Caco-2 (cell line): ENCODE measurements around the gene CUL4A. TPM values are rescaled to one million over a fixed set of nuclear protein-coding genes. Genes with fewer than 3 reads are reported as not detected.

Experiments used
- BruUV-seq: library from RNA; stranded (reverse); fragments of 400-500 nt; replicated peaks from 2 replicates; lab custom pipeline; 2021; lab: Mats Ljungman, UMichigan
- CTCF ChIA-PET: fragments of 300-600 bp; sonication (Branson Sonifier 250); formaldehyde crosslinking; loops from one replicate; lab custom pipeline; 2022; ENCODE audit warnings: antibody characterized with exemption; lab: Charles Lee
- POLR2A ChIA-PET: fragments of 300-600 bp; sonication (Branson Sonifier 250); formaldehyde crosslinking; loops from one replicate; lab custom pipeline; 2022; ENCODE audit warnings: antibody characterized with exemption; lab: Charles Lee
- DNase-seq, 2 experiments: peaks; one replicate each; pipeline versions ENCODE4 v3.0.0 to v3.0.0-alpha.2; 2020 to 2022
- H3K27me3 ChIP-seq: replicated peaks from 2 replicates; pipeline ENCODE4 v1.6.0; 2011; ENCODE audit warnings: low read length; ENCODE audit not compliant: control insufficient read depth, insufficient read depth
- H3K36me3 ChIP-seq: 2 replicates; pipeline ENCODE4 v1.5.1; 2011; ENCODE audit warnings: low read length; ENCODE audit not compliant: control insufficient read depth, insufficient read depth
- H3K4me1 ChIP-seq: fragments of 250-450 bp; sonication (Bioruptor Pico); 2 replicates; pipeline ENCODE4 v1.5.1; 2020; ENCODE audit warnings: mild to moderate bottlenecking
- H3K4me3 ChIP-seq: 2 replicates; pipeline ENCODE4 v1.5.1; 2011; ENCODE audit warnings: low read depth, mild to moderate bottlenecking, control low read depth, low read length
- H3K9me3 ChIP-seq: fragments of 250-450 bp; sonication (Bioruptor Pico); 2 replicates; pipeline ENCODE4 v1.5.1; 2020; ENCODE audit warnings: mild to moderate bottlenecking, moderate library complexity
- H3K27ac Mint-ChIP-seq: one replicate; pipeline ENCODE4 v1.8.0; 2022; ENCODE audit warnings: mixed read lengths; ENCODE audit not compliant: unreplicated experiment
- H3K27me3 Mint-ChIP-seq: one replicate; pipeline ENCODE4 v1.8.0; 2022; ENCODE audit warnings: mixed read lengths; ENCODE audit not compliant: insufficient read depth, unreplicated experiment
- H3K36me3 Mint-ChIP-seq: one replicate; pipeline ENCODE4 v1.8.0; 2022; ENCODE audit warnings: mild to moderate bottlenecking, mixed read lengths; ENCODE audit not compliant: insufficient read depth, unreplicated experiment
- H3K4me1 Mint-ChIP-seq: one replicate; pipeline ENCODE4 v1.8.0; 2022; ENCODE audit warnings: low read depth, mixed read lengths; ENCODE audit not compliant: unreplicated experiment
- H3K4me3 Mint-ChIP-seq: one replicate; pipeline ENCODE4 v1.8.0; 2022; ENCODE audit warnings: mild to moderate bottlenecking, moderate library complexity, mixed read lengths; ENCODE audit not compliant: unreplicated experiment
- H3K9me3 Mint-ChIP-seq: one replicate; pipeline ENCODE4 v1.8.0; 2022; ENCODE audit warnings: mixed read lengths; ENCODE audit not compliant: unreplicated experiment
- intact Hi-C: fragments of 100-400 bp; cut with micrococcal nuclease; formaldehyde crosslinking; loops from one replicate; pipeline ENCODE4 v1.10.0; 2022; ENCODE audit not compliant: unreplicated experiment
- total RNA-seq: library from RNA; stranded (reverse); gene quantifications from 2 replicates; pipeline ENCODE4 v1.2.3, GENCODE V29; 2022
- TF ChIP-seq, protein P1 (sequence below), 2 experiments: fragments of 200-600 bp in 1 of 2; IDR thresholded peaks; 1 replicate in 1 of 2; 2 replicates in 1 of 2; pipeline versions ENCODE4 v1.5.1 to v1.8.0; 2011 to 2022; ENCODE audit warnings: antibody characterized with exemption in 1 of 2, control low read depth in 1 of 2, inconsistent platforms in 1 of 2, low read depth in 1 of 2, low read length in 1 of 2, mild to moderate bottlenecking in 1 of 2, moderate library complexity in 1 of 2; ENCODE audit not compliant: insufficient read depth in 1 of 2, severe bottlenecking in 1 of 2, unreplicated experiment in 1 of 2

Gene CUL4A
- total RNA-seq, 1 experiment from 2014 or later: 125 TPM

GRCh38 chr13:113204378-113204734, 5.1 kb upstream of the CUL4A start:
- no TSS peak for BruUV-seq
- H3K9me3 ChIP-seq: no peaks in the 10 kb centered on the region
- Mint-ChIP-seq H3K4me3 (no peak overlapping the region), H3K9me3 (no peaks in the 10 kb centered on the region), H3K36me3 (peaks cover 57% of the 10 kb centered on the region), H3K27me3 (no peaks in the 10 kb centered on the region), H3K27ac (no peak overlapping the region), H3K4me1 (peaks cover 26% of the 10 kb centered on the region)
- no peak for DNase-seq
- H3K27me3 ChIP-seq: no peaks in the 10 kb centered on the region
- TF ChIP-seq, protein P1, sequence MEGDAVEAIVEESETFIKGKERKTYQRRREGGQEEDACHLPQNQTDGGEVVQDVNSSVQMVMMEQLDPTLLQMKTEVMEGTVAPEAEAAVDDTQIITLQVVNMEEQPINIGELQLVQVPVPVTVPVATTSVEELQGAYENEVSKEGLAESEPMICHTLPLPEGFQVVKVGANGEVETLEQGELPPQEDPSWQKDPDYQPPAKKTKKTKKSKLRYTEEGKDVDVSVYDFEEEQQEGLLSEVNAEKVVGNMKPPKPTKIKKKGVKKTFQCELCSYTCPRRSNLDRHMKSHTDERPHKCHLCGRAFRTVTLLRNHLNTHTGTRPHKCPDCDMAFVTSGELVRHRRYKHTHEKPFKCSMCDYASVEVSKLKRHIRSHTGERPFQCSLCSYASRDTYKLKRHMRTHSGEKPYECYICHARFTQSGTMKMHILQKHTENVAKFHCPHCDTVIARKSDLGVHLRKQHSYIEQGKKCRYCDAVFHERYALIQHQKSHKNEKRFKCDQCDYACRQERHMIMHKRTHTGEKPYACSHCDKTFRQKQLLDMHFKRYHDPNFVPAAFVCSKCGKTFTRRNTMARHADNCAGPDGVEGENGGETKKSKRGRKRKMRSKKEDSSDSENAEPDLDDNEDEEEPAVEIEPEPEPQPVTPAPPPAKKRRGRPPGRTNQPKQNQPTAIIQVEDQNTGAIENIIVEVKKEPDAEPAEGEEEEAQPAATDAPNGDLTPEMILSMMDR (IDR thresholded peaks at IDR 0.05; ENCODE audit: insufficient read depth in 1 of 2, low read depth in 1 of 2, low read length in 1 of 2, severe bottlenecking in 1 of 2, unreplicated experiment in 1 of 2): no peak
- no peak overlapping the region for H3K4me3 ChIP-seq
- 0 out of 2 replicates have a peak, but pooled peaks cover 3% of the 10 kb centered on the region for H3K36me3 ChIP-seq
- intact Hi-C loops: loop anchor here (10.0 kb wide), 2 partner anchors 170 to 260 kb away; no protein-coding TSS in a partner anchor
- peaks cover 4% of the 10 kb centered on the region; the same call in 1 of the 2 replicates for H3K4me1 ChIP-seq
- POLR2A ChIA-PET: no interaction called here
- CTCF ChIA-PET: no interaction called here

DNA sequence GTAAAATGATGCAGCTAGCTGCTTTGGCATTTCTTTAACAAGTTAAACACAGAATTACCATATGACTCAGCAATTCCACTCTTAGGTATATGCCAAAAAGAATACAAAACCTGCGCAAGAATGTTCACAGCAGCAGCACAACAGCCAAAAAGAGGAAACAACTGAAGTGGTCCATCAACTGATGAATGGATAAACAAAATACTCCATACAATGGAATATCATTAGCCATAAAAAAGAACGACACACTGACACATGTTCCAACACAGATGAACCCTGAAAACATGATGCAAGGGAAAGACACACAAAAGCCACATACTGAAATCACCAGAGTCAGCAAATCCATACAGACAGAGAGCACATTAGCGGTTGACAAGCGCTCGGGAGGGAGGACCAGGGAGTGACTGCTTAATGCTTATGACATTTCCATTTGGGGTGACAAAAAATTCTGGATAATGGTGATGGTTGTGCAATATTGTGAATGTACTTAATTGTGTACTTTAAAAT, 3.9 kb upstream of the CUL4A start:
- no peaks in the 10 kb centered on the region for H3K27me3 ChIP-seq
- 0 out of 2 replicates have a peak, but pooled peaks cover 3% of the 10 kb centered on the region for H3K36me3 ChIP-seq
- H3K36me3 Mint-ChIP-seq: peaks cover 54% of the 10 kb centered on the region
- H3K9me3 Mint-ChIP-seq: no peaks in the 10 kb centered on the region
- intact Hi-C loops: loop anchor here (10.0 kb wide), 2 partner anchors 171 to 261 kb away; no protein-coding TSS in a partner anchor
- no peak overlapping the region for H3K4me3 ChIP-seq
- peak overlapping the region; percentile 51 for H3K27ac Mint-ChIP-seq
- DNase-seq: no peak
- CTCF ChIA-PET: no interaction called here
- H3K9me3 ChIP-seq: no peaks in the 10 kb centered on the region
- no peak overlapping the region for H3K4me3 Mint-ChIP-seq
- BruUV-seq: no TSS peak
- peaks cover 26% of the 10 kb centered on the region for H3K4me1 Mint-ChIP-seq
- H3K27me3 Mint-ChIP-seq: no peaks in the 10 kb centered on the region
- peaks cover 4% of the 10 kb centered on the region; the same call in 1 of the 2 replicates for H3K4me1 ChIP-seq
- TF ChIP-seq, protein P1 (IDR thresholded peaks at IDR 0.05; ENCODE audit: insufficient read depth in 1 of 2, low read depth in 1 of 2, low read length in 1 of 2, severe bottlenecking in 1 of 2, unreplicated experiment in 1 of 2): no peak
- POLR2A ChIA-PET: no interaction called here

- intact Hi-C loops: loop anchor here (10.0 kb wide), 2 partner anchors 173 to 263 kb away; no protein-coding TSS in a partner anchor
- POLR2A ChIA-PET: no interaction called here
Observed at GRCh38 chr13:113207460-113207859, 2.0 kb upstream of the CUL4A start.

More at GRCh38 chr13:113207460-113207859, 2.0 kb upstream of the CUL4A start:
- no peaks in the 10 kb centered on the region for H3K9me3 Mint-ChIP-seq
- DNase-seq: no peak
- BruUV-seq: no TSS peak
- Histone ChIP-seq H3K36me3 (peaks cover 5% of the 10 kb centered on the region; the same call in 1 of the 2 replicates), H3K27me3 (no peaks in the 10 kb centered on the region), H3K4me3 (peak overlapping the region; percentile 89), H3K9me3 (no peaks in the 10 kb centered on the region), H3K4me1 (peaks cover 4% of the 10 kb centered on the region; the same call in 1 of the 2 replicates)
- H3K27me3 Mint-ChIP-seq: no peaks in the 10 kb centered on the region
- peaks cover 48% of the 10 kb centered on the region for H3K36me3 Mint-ChIP-seq
- peak overlapping the region; percentile 37 for H3K27ac Mint-ChIP-seq
- TF ChIP-seq, protein P1 (IDR thresholded peaks at IDR 0.05; ENCODE audit: insufficient read depth in 1 of 2, low read depth in 1 of 2, low read length in 1 of 2, severe bottlenecking in 1 of 2, unreplicated experiment in 1 of 2): no peak
- CTCF ChIA-PET: no interaction called here
- H3K4me1 Mint-ChIP-seq: peaks cover 28% of the 10 kb centered on the region
- peak overlapping the region; percentile 76 for H3K4me3 Mint-ChIP-seq
